Astrocyte of the cerebellum (primary cell): Measurements from ENCODE around the gene APIP.
"Not testable (repeated sequence)": the region's sequence is repeated elsewhere in the genome, so short reads cannot be mapped to it uniquely, and the experiment has no call there.

Experiments used
- DNase-seq: peaks from one replicate; pipeline ENCODE4 v3.0.0-alpha.2; 2011; ENCODE audit warnings: low read depth
- H3K4me3 ChIP-seq: 2 replicates; pipeline ENCODE4 v1.5.1; 2011; ENCODE audit warnings: mild to moderate bottlenecking, low read depth, low read length, moderate library complexity
- CTCF ChIP-seq: IDR thresholded peaks from 2 replicates; pipeline ENCODE4 v1.5.1; 2012; ENCODE audit warnings: low read length, low read depth, moderate library complexity, mild to moderate bottlenecking; ENCODE audit errors: missing control alignments
- in situ Hi-C: cut with HindIII; loops from 2 replicates; pipeline ENCODE4 v1.10.0; 2017; ENCODE audit warnings: low sequenced_read_pairs

APIP gene

GRCh38 chr11:34905666-34906065 lies 10.5 kb downstream of the APIP start:
- no peak for TF ChIP-seq CTCF
- no peak for DNase-seq
- no peak overlapping the region for H3K4me3 ChIP-seq
- in situ Hi-C loops: no loop called here

GRCh38 chr11:34904421-34904955 lies 11.7 kb downstream of the APIP start:
- no peak overlapping the region for H3K4me3 ChIP-seq
- TF ChIP-seq CTCF: no peak
- DNase-seq: no peak
- in situ Hi-C loops: no loop called here

GRCh38 chr11:34899633-34900016 lies 16.6 kb downstream of the APIP start:
- no peak for TF ChIP-seq CTCF
- no peak overlapping the region for H3K4me3 ChIP-seq
- in situ Hi-C loops: loop anchor here (25.0 kb wide), 1 partner anchor 287 kb away; the partner anchor contains the start of gene EHF
- DNase-seq: no peak

GRCh38 chr11:34898474-34898873 lies 17.7 kb downstream of the APIP start:
- in situ Hi-C loops: loop anchor here (25.0 kb wide), 1 partner anchor 286 kb away; the partner anchor contains the start of gene EHF
- no peak for DNase-seq
- no peak for TF ChIP-seq CTCF
- no peak overlapping the region for H3K4me3 ChIP-seq

GRCh38 chr11:34897171-34897870 lies 18.9 kb downstream of the APIP start:
- DNase-seq: no peak
- in situ Hi-C loops: loop anchor here (25.0 kb wide), 1 partner anchor 285 kb away; the partner anchor contains the start of gene EHF
- no peak for TF ChIP-seq CTCF

GRCh38 chr11:34896191-34896590 lies 20.0 kb downstream of the APIP start:
- in situ Hi-C loops: loop anchor here (25.0 kb wide), 1 partner anchor 284 kb away; the partner anchor contains the start of gene EHF
- DNase-seq, H3K4me3 ChIP-seq: not testable (repeated sequence)

More at GRCh38 chr11:34897171-34897870, 18.9 kb downstream of the APIP start:
- no peak overlapping the region for H3K4me3 ChIP-seq

- H3K4me3 ChIP-seq: no peak overlapping the region
- TF ChIP-seq CTCF: no peak
- DNase-seq: no peak
- in situ Hi-C loops: loop anchor here (25.0 kb wide), 1 partner anchor 281 kb away; the partner anchor contains the start of gene EHF
These were observed 22.8 kb downstream of the APIP start for GRCh38 chr11:34893416-34893815.
